Fibroblast of gingiva (primary cell): ENCODE measurements around the gene ANKRD37.
"Not testable (repeated sequence)": the region's sequence is repeated elsewhere in the genome, so short reads cannot be mapped to it uniquely, and the experiment has no call there.

Source experiments
- DNase-seq: peaks from one replicate; pipeline ENCODE4 v3.0.0-alpha.2; 2011; ENCODE audit warnings: low read depth

The ANKRD37 gene

GRCh38 chr4:185396724-185397385, at the start of gene ANKRD37:
Gene ANKRD37 (plus strand): TSS chr4:185396841. CDS start chr4:185396924, 83 bp downstream.
- no peak for DNase-seq

GRCh38 chr4:185346975-185347601, 49.6 kb upstream of the ANKRD37 start:
- DNase-seq, result no peak

GRCh38 chr4:185351691-185352090, 45.0 kb upstream of the ANKRD37 start:
- no peak for DNase-seq

- DNase-seq, result no peak
Measured at GRCh38 chr4:185352202-185352601, 44.4 kb upstream of the ANKRD37 start.

- DNase-seq, result no peak
Measured at GRCh38 chr4:185352741-185353140, 43.9 kb upstream of the ANKRD37 start.

- peak; percentile 6 for DNase-seq
Measured at GRCh38 chr4:185357211-185357610, 39.4 kb upstream of the ANKRD37 start.

- no peak for DNase-seq
Measured at GRCh38 chr4:185357733-185358440, 38.8 kb upstream of the ANKRD37 start.

GRCh38 chr4:185358514-185358913, 38.1 kb upstream of the ANKRD37 start:
- no peak for DNase-seq

GRCh38 chr4:185358959-185359358, 37.7 kb upstream of the ANKRD37 start:
- no peak for DNase-seq

GRCh38 chr4:185359767-185360446, 36.7 kb upstream of the ANKRD37 start:
- no peak for DNase-seq

GRCh38 chr4:185361872-185362271, 34.8 kb upstream of the ANKRD37 start:
- DNase-seq, result no peak

GRCh38 chr4:185362570-185362969, 34.1 kb upstream of the ANKRD37 start:
- not testable (repeated sequence) for DNase-seq

GRCh38 chr4:185363251-185363650, 33.4 kb upstream of the ANKRD37 start:
- DNase-seq, result no peak

- no peak for DNase-seq
Measured at GRCh38 chr4:185364886-185365285, 31.8 kb upstream of the ANKRD37 start.

- DNase-seq, result no peak
Measured at GRCh38 chr4:185369731-185370130, 26.9 kb upstream of the ANKRD37 start.

- DNase-seq, result no peak
Measured at GRCh38 chr4:185370268-185370949, 26.2 kb upstream of the ANKRD37 start.

GRCh38 chr4:185371702-185372101, 24.9 kb upstream of the ANKRD37 start:
- no peak for DNase-seq

GRCh38 chr4:185374027-185374426, 22.6 kb upstream of the ANKRD37 start:
- no peak for DNase-seq

GRCh38 chr4:185374573-185374972, 22.1 kb upstream of the ANKRD37 start:
- DNase-seq, result no peak

GRCh38 chr4:185378264-185378663, 18.4 kb upstream of the ANKRD37 start:
- no peak for DNase-seq

- DNase-seq, result no peak
Measured at GRCh38 chr4:185379326-185380295, 17.0 kb upstream of the ANKRD37 start.
